Panc1 (cell line): ENCODE data around the gene ARCN1. TPM values are rescaled to one million over a fixed set of nuclear protein-coding genes. Genes with fewer than 3 reads are reported as not detected.

Source experiments
- ATAC-seq: fragments of 200-7000 bp; cut with Tn5 transposase; 2 replicates; pipeline ENCODE4 v1.9.1; 2020; ENCODE audit warnings: mild to moderate bottlenecking, moderate library complexity
- BruUV-seq: library from RNA; stranded (reverse); fragments of 400-500 nt; replicated peaks from 2 replicates; lab custom pipeline; 2021; lab: Mats Ljungman, UMichigan
- CTCF ChIA-PET: fragments of 300-600 bp; sonication (Branson Sonifier 250); formaldehyde crosslinking; loops from one replicate; lab custom pipeline; 2022; ENCODE audit warnings: antibody characterized with exemption; lab: Charles Lee
- POLR2A ChIA-PET: fragments of 300-600 bp; sonication (Branson Sonifier 250); formaldehyde crosslinking; loops from one replicate; lab custom pipeline; 2022; ENCODE audit warnings: antibody characterized with exemption; lab: Charles Lee
- DNase-seq: peaks from one replicate; pipeline ENCODE4 v3.0.0-alpha.2; 2010; ENCODE audit warnings: low read depth, low spot score
- H3K27ac ChIP-seq: 2 replicates; pipeline ENCODE4 v1.5.1; 2011; ENCODE audit warnings: mild to moderate bottlenecking, low read length, inconsistent platforms
- H3K27me3 ChIP-seq: fragments of 200-500 bp; sonication (Bioruptor generic); 2 replicates; pipeline ENCODE4 v1.6.0; 2014; ENCODE audit warnings: low read length, inconsistent platforms; ENCODE audit not compliant: control insufficient read depth, insufficient read depth
- H3K36me3 ChIP-seq: fragments of 200-500 bp; sonication (Bioruptor generic); 2 replicates; pipeline ENCODE4 v1.5.1; 2014; ENCODE audit warnings: inconsistent platforms, mild to moderate bottlenecking, low read length, moderate library complexity; ENCODE audit not compliant: control insufficient read depth, insufficient read depth
- H3K4me1 ChIP-seq: 2 replicates; pipeline ENCODE4 v1.5.1; 2011; ENCODE audit warnings: inconsistent platforms, mild to moderate bottlenecking, low read length, moderate library complexity; ENCODE audit not compliant: control insufficient read depth, insufficient read depth
- H3K4me3 ChIP-seq, 2 experiments: 2 replicates each; pipeline ENCODE4 v1.5.1; 2011 to 2012; ENCODE audit warnings: low read depth in 2 of 2, low read length in 2 of 2, mild to moderate bottlenecking in 2 of 2, inconsistent platforms in 1 of 2, moderate library complexity in 1 of 2
- H3K9me3 ChIP-seq: fragments of 200-500 bp; sonication (Bioruptor generic); 2 replicates; pipeline ENCODE4 v1.5.1; 2014; ENCODE audit warnings: low read depth, mild to moderate bottlenecking, inconsistent platforms, low read length, moderate library complexity; ENCODE audit not compliant: control insufficient read depth, insufficient read depth
- POLR2AphosphoS5 ChIP-seq: IDR thresholded peaks from 2 replicates; pipeline ENCODE4 v1.6.1; 2012; ENCODE audit warnings: mild to moderate bottlenecking, low read depth, low read length, moderate library complexity
- SIN3A ChIP-seq: IDR thresholded peaks from 2 replicates; pipeline ENCODE4 v1.6.1; 2012; ENCODE audit warnings: low read depth, mild to moderate bottlenecking, low read length, moderate library complexity, borderline replicate concordance; ENCODE audit not compliant: insufficient read depth
- TCF7L2 ChIP-seq: IDR thresholded peaks from 2 replicates; pipeline ENCODE4 v1.6.1; 2011; ENCODE audit warnings: mild to moderate bottlenecking, low read depth, low read length, inconsistent platforms
- in situ Hi-C: cut with HindIII; loops from 2 replicates; pipeline ENCODE4 v1.10.0; 2016; ENCODE audit warnings: low sequenced_read_pairs, low pct_unique_long_range_greater_than_20kb
- intact Hi-C: fragments of 100-400 bp; cut with micrococcal nuclease; formaldehyde crosslinking; loops from one replicate; pipeline ENCODE4 v1.10.0; 2022; ENCODE audit not compliant: unreplicated experiment
- total RNA-seq: library from RNA; stranded (reverse); gene quantifications from one replicate; pipeline ENCODE4 v1.2.1, GENCODE V29; 2021; ENCODE audit not compliant: unreplicated experiment
- TF ChIP-seq, protein P1 (sequence below), 2 experiments: IDR thresholded peaks; 2 replicates each; pipeline ENCODE4 v1.6.1; 2011 to 2012; ENCODE audit warnings: low read depth in 2 of 2, control low read depth in 1 of 2, low read length in 1 of 2, mild to moderate bottlenecking in 1 of 2, moderate library complexity in 1 of 2; ENCODE audit not compliant: insufficient read depth in 1 of 2
- TF ChIP-seq, protein P2 (sequence below): fragments of 450-650 bp; IDR thresholded peaks from 2 replicates; pipeline ENCODE4 v1.5.1; 2017; ENCODE audit warnings: mild to moderate bottlenecking

ARCN1 gene
- total RNA-seq, 1 experiment from 2014 or later: 197 TPM

DNA sequence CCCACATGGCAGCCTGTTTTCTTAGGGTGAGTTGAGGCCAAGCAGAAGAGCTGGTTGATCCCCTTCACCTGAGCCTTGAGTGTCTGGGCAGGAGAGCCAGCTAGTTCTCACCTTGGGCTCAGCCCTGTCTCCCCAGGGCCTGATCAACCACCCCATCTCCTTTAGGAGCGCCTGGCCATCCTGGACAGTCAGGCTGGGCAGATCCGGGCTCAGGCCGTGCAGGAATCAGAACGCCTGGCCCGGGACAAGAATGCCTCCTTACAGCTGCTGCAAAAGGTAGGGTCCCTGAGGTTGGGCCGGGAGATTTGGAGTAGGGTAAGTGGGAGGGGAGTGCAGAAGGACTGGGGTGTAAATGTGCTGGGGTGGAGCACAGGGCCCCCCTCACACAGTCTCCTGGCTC is 66.5 kb downstream of the ARCN1 start:
- DNase-seq (no peak), ATAC-seq (no peak)
- ChIA-PET CTCF (no interaction called here), POLR2A (no interaction called here)
- Histone ChIP-seq H3K4me3 (no peak overlapping the region), H3K27me3 (no peaks in the 10 kb centered on the region), H3K4me1 (no peaks in the 10 kb centered on the region), H3K36me3 (peaks cover 5% of the 10 kb centered on the region; the same call in 1 of the 2 replicates), H3K27ac (no peak overlapping the region), H3K9me3 (no peaks in the 10 kb centered on the region)
- intact Hi-C loops: no loop called here
- in situ Hi-C loops: no loop called here
- BruUV-seq: no TSS peak
- TF ChIP-seq, protein P1, sequence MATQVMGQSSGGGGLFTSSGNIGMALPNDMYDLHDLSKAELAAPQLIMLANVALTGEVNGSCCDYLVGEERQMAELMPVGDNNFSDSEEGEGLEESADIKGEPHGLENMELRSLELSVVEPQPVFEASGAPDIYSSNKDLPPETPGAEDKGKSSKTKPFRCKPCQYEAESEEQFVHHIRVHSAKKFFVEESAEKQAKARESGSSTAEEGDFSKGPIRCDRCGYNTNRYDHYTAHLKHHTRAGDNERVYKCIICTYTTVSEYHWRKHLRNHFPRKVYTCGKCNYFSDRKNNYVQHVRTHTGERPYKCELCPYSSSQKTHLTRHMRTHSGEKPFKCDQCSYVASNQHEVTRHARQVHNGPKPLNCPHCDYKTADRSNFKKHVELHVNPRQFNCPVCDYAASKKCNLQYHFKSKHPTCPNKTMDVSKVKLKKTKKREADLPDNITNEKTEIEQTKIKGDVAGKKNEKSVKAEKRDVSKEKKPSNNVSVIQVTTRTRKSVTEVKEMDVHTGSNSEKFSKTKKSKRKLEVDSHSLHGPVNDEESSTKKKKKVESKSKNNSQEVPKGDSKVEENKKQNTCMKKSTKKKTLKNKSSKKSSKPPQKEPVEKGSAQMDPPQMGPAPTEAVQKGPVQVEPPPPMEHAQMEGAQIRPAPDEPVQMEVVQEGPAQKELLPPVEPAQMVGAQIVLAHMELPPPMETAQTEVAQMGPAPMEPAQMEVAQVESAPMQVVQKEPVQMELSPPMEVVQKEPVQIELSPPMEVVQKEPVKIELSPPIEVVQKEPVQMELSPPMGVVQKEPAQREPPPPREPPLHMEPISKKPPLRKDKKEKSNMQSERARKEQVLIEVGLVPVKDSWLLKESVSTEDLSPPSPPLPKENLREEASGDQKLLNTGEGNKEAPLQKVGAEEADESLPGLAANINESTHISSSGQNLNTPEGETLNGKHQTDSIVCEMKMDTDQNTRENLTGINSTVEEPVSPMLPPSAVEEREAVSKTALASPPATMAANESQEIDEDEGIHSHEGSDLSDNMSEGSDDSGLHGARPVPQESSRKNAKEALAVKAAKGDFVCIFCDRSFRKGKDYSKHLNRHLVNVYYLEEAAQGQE (IDR thresholded peaks at IDR 0.05; ENCODE audit: insufficient read depth in 1 of 2, low read depth in 2 of 2, low read length in 1 of 2): no peak
- TF ChIP-seq, protein P2, sequence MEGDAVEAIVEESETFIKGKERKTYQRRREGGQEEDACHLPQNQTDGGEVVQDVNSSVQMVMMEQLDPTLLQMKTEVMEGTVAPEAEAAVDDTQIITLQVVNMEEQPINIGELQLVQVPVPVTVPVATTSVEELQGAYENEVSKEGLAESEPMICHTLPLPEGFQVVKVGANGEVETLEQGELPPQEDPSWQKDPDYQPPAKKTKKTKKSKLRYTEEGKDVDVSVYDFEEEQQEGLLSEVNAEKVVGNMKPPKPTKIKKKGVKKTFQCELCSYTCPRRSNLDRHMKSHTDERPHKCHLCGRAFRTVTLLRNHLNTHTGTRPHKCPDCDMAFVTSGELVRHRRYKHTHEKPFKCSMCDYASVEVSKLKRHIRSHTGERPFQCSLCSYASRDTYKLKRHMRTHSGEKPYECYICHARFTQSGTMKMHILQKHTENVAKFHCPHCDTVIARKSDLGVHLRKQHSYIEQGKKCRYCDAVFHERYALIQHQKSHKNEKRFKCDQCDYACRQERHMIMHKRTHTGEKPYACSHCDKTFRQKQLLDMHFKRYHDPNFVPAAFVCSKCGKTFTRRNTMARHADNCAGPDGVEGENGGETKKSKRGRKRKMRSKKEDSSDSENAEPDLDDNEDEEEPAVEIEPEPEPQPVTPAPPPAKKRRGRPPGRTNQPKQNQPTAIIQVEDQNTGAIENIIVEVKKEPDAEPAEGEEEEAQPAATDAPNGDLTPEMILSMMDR: no peak
- TF ChIP-seq SIN3A: no peak
- TF ChIP-seq POLR2AphosphoS5: no peak
- no peak for TF ChIP-seq TCF7L2

DNA sequence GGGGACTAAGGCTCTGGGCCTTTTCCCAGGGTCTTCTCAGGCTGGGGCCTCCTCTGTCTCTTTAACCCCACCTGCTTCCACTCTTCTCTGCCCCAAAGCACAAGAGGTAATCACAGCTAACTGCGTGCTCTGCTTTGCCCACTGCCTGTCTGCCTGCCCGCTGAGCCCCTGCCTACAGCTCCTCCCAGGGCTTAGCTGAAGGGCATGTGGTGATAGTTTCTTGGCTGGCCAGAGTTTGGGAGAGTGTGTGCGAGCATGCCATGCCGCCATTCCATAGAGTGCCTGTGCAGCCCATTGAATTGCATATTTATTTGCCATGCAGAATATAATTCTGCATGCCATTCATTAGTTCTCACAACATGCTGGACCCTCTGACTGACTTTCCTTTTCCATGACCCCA is 67.7 kb downstream of the ARCN1 start:
- intact Hi-C loops: no loop called here
- no peak for ATAC-seq

More for the DNA sequence above, 67.7 kb downstream of the ARCN1 start:
- ChIA-PET POLR2A (interaction anchor here (0.6 kb wide), 1 partner anchor 26 kb away, joined by 17 read pairs; no protein-coding TSS in a partner anchor), CTCF (interaction anchor here (0.6 kb wide), 1 partner anchor 28 kb away, joined by 3 read pairs; no protein-coding TSS in a partner anchor)
- Histone ChIP-seq H3K9me3 (no peaks in the 10 kb centered on the region), H3K27me3 (no peaks in the 10 kb centered on the region), H3K4me1 (no peaks in the 10 kb centered on the region), H3K36me3 (peaks cover 5% of the 10 kb centered on the region; the same call in 1 of the 2 replicates), H3K4me3 (no peak overlapping the region), H3K27ac (no peak overlapping the region)
- BruUV-seq: no TSS peak
- TF ChIP-seq, protein P1 (IDR thresholded peaks at IDR 0.05; ENCODE audit: insufficient read depth in 1 of 2, low read depth in 2 of 2, low read length in 1 of 2): no peak
- TF ChIP-seq POLR2AphosphoS5 (no peak), SIN3A (no peak), TCF7L2 (no peak)
- TF ChIP-seq, protein P2: no peak
- in situ Hi-C loops: no loop called here
- DNase-seq: no peak
